ENCODE measurements around the gene PAK6.

Gene PAK6

DNA sequence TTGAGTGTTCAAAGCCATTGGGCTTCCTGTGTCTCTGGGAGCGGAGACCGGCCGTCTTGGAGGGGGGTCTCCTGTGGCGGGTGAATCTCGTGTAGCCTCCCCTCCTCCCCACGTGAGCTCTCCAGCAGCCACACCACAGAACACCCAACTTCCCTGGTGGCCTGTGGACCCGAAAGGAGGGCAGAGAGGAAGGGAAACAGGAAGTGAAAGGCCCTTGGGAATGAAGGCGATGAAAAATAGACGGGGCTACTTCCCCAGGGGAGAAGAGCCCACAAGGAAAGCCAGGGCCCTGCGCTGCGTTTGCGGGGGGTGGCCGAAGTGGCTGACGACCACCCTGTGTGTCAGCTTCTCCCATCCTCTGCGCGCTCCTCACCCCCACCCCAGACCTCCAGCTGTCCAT is 38.6 kb downstream of the PAK6 start:
- Histone ChIP-seq H3K27me3 (replicated peaks; ENCODE audit: control insufficient read depth, insufficient read depth, low read length) (no peaks in the 10 kb centered on the region; the same call in none of the 2 replicates), H3K4me3 (replicated peaks; ENCODE audit: low read depth, low read length) (no peak overlapping the region)

DNA sequence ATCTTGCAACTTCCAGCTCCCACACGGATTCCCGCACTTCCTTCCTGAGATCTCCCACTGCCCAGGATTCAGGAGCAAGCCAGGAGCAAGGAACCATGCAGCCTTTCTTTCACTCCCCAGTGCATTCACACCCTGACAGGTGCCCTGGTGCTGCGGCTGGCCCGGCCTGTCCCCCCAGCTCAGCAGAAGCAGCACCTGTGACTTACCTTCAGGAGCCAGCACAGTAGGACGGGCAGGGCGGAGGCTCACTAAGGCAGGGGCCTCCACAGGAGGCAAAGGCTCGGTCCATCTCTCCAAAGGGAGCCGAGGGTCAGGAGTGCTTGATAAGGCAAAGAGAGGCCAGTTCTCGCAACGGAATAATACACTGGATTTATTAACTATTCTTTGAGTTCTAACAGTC is 39.2 kb downstream of the PAK6 start:
- H3K36me3 ChIP-seq (ENCODE audit: control insufficient read depth, insufficient read depth, low read length), result no peaks in the 10 kb centered on the region
- no peaks in the 10 kb centered on the region; the same call in none of the 2 replicates for H3K27me3 ChIP-seq (replicated peaks; ENCODE audit: control insufficient read depth, insufficient read depth, low read length)
- TF ChIP-seq, protein P1, sequence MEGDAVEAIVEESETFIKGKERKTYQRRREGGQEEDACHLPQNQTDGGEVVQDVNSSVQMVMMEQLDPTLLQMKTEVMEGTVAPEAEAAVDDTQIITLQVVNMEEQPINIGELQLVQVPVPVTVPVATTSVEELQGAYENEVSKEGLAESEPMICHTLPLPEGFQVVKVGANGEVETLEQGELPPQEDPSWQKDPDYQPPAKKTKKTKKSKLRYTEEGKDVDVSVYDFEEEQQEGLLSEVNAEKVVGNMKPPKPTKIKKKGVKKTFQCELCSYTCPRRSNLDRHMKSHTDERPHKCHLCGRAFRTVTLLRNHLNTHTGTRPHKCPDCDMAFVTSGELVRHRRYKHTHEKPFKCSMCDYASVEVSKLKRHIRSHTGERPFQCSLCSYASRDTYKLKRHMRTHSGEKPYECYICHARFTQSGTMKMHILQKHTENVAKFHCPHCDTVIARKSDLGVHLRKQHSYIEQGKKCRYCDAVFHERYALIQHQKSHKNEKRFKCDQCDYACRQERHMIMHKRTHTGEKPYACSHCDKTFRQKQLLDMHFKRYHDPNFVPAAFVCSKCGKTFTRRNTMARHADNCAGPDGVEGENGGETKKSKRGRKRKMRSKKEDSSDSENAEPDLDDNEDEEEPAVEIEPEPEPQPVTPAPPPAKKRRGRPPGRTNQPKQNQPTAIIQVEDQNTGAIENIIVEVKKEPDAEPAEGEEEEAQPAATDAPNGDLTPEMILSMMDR (IDR thresholded peaks at IDR 0.05; ENCODE audit: insufficient read depth, low read length, poor library complexity, severe bottlenecking), result no peak
- H3K4me3 ChIP-seq (replicated peaks; ENCODE audit: low read depth, low read length), result no peak overlapping the region
- no peak for DNase-seq (ENCODE audit: extremely low read depth, insufficient read length)

More for the DNA sequence above, 38.6 kb downstream of the PAK6 start:
- TF ChIP-seq, protein P1 (IDR thresholded peaks at IDR 0.05; ENCODE audit: insufficient read depth, low read length, poor library complexity, severe bottlenecking), result no peak
- no peak for DNase-seq (ENCODE audit: extremely low read depth, insufficient read length)
- H3K36me3 ChIP-seq (ENCODE audit: control insufficient read depth, insufficient read depth, low read length), result no peaks in the 10 kb centered on the region

DNA sequence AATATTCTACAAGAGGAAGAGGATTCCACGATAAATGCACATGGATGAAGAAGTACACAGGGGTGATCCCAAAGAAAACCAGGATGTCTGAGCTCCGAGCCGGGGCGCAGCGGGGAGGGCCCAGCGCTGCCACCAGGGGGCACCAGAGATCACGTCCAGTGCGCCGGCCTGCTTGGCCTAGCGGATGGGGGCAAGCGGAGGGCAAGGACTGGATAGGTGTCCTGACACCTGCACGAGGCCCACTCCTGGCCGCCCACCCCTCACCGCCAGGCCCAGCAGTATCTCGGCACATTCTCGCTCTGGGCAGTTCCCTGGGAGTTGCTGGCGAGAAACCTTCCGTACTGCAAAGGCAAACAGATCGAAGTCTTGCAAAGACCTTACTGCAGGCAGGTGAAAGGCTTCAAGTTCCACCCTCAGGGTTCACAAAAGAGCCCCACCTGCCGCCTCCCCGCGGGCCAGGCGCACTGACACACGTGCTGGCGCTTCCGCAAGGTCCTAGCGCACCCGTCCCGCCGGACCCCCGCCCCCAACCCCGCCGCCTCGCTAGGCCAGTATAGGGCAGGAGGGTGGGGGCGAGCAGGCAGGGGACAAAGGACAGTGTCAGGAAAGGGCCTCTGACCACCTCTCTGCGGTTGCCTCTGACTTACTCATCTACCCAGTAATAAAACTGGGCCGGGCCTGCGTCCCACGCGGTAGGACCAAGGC is 40.7 kb downstream of the PAK6 start:
- H3K36me3 ChIP-seq (ENCODE audit: control insufficient read depth, insufficient read depth, low read length), result no peaks in the 10 kb centered on the region
- TF ChIP-seq, protein P1 (IDR thresholded peaks at IDR 0.05; ENCODE audit: insufficient read depth, low read length, poor library complexity, severe bottlenecking), result peak; percentile 97
- H3K4me3 ChIP-seq (replicated peaks; ENCODE audit: low read depth, low read length), result no peak overlapping the region
- H3K27me3 ChIP-seq (replicated peaks; ENCODE audit: control insufficient read depth, insufficient read depth, low read length), result no peaks in the 10 kb centered on the region; the same call in none of the 2 replicates
- DNase-seq (ENCODE audit: extremely low read depth, insufficient read length), result peak; percentile 67

DNA sequence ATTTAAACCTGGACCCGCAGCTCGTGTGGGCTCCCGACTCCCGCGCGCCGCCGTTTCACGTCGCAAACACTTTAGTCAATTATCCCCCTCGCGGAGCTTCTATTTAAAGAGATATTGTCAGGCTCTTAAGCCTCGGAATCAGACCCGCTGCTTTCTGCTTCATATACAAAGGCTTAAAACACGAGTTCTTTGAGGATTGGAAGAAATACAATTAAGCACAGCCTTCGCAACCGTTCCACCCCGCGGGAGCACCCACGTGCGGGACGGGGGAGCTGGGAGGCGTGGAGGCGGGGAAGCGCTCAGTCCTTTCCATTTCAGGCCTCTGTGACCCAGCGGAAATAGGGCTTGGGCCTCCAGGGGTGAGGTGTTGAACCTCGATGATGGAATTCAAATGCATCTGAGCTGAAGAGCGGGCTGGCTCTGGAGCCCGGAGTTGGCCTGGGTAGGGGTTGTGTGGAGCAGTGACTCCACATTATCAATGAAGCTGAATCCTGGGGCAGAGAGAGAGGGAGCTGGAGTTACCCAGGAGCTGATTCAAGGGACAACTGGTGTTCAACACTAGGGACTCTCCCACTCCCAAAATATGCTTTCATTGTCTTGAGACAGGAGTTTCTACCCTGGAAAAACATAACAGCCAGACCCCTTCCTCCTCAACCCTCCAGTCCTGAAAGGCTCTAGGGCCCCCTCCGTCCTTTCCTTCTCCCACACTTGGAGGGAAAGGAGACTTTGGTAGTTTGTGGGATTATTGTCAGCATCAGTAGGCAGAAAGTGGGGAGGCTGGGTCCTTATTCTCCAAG is 41.6 kb downstream of the PAK6 start:
- no peak overlapping the region for H3K4me3 ChIP-seq (replicated peaks; ENCODE audit: low read depth, low read length)
- TF ChIP-seq, protein P1 (IDR thresholded peaks at IDR 0.05; ENCODE audit: insufficient read depth, low read length, poor library complexity, severe bottlenecking), result no peak
- no peaks in the 10 kb centered on the region for H3K36me3 ChIP-seq (ENCODE audit: control insufficient read depth, insufficient read depth, low read length)
- DNase-seq (ENCODE audit: extremely low read depth, insufficient read length), result no peak
- no peaks in the 10 kb centered on the region; the same call in none of the 2 replicates for H3K27me3 ChIP-seq (replicated peaks; ENCODE audit: control insufficient read depth, insufficient read depth, low read length)

- TF ChIP-seq, protein P1 (IDR thresholded peaks at IDR 0.05; ENCODE audit: insufficient read depth, low read length, poor library complexity, severe bottlenecking), result no peak
- Histone ChIP-seq H3K4me3 (replicated peaks; ENCODE audit: low read depth, low read length) (no peak overlapping the region), H3K36me3 (ENCODE audit: control insufficient read depth, insufficient read depth, low read length) (no peaks in the 10 kb centered on the region), H3K27me3 (replicated peaks; ENCODE audit: control insufficient read depth, insufficient read depth, low read length) (no peaks in the 10 kb centered on the region; the same call in none of the 2 replicates)
- DNase-seq (ENCODE audit: extremely low read depth, insufficient read length), result no peak
These were observed 42.4 kb downstream of the PAK6 start for GRCh38 chr15:40281057-40281800.

Measured in GM06990 (cell line).